ENCODE data around the gene UBR1.
"Not testable (repeated sequence)": the region's sequence is repeated elsewhere in the genome, so short reads cannot be mapped to it uniquely, and the experiment has no call there.

The UBR1 gene

GRCh38 chr15:43056696-43057095, 49.1 kb downstream of the UBR1 start:
- no peak for DNase-seq (ENCODE audit: low spot score)

- no peak for DNase-seq (ENCODE audit: low spot score)
Observed at GRCh38 chr15:43052860-43053259, 53.0 kb downstream of the UBR1 start.

- DNase-seq (ENCODE audit: low spot score): no peak
Observed at GRCh38 chr15:43048935-43049334, 56.9 kb downstream of the UBR1 start.

GRCh38 chr15:43046484-43046883, 59.4 kb downstream of the UBR1 start:
- no peak for DNase-seq (ENCODE audit: low spot score)

GRCh38 chr15:43042885-43043284, 63.0 kb downstream of the UBR1 start:
- DNase-seq (ENCODE audit: low spot score): no peak

- not testable (repeated sequence) for DNase-seq (ENCODE audit: low spot score)
Observed at GRCh38 chr15:43041085-43041484, 64.8 kb downstream of the UBR1 start.

GRCh38 chr15:43035240-43035639, 70.6 kb downstream of the UBR1 start:
- not testable (repeated sequence) for DNase-seq (ENCODE audit: low spot score)

GRCh38 chr15:43029476-43029875, 76.4 kb downstream of the UBR1 start:
- DNase-seq (ENCODE audit: low spot score): no peak

- DNase-seq (ENCODE audit: low spot score): no peak
Observed at GRCh38 chr15:43025150-43025549, 80.7 kb downstream of the UBR1 start.

- DNase-seq (ENCODE audit: low spot score): not testable (repeated sequence)
Observed at GRCh38 chr15:43014671-43015070, 91.2 kb downstream of the UBR1 start.

GRCh38 chr15:43009206-43009605, 96.6 kb downstream of the UBR1 start:
- DNase-seq (ENCODE audit: low spot score): no peak

GRCh38 chr15:43008150-43008549, 97.7 kb downstream of the UBR1 start:
- no peak for DNase-seq (ENCODE audit: low spot score)

- DNase-seq (ENCODE audit: low spot score): no peak
Observed at GRCh38 chr15:43007551-43007950, 98.3 kb downstream of the UBR1 start.

- DNase-seq (ENCODE audit: low spot score): no peak
Observed at GRCh38 chr15:43006991-43007390, 98.8 kb downstream of the UBR1 start.

GRCh38 chr15:43004886-43005595, 100.8 kb downstream of the UBR1 start:
- not testable (repeated sequence) for DNase-seq (ENCODE audit: low spot score)

- no peak for DNase-seq (ENCODE audit: low spot score)
Observed at GRCh38 chr15:42999201-42999779, 106.5 kb downstream of the UBR1 start.

- DNase-seq (ENCODE audit: low spot score): no peak
Observed at GRCh38 chr15:42996871-42997270, 109.0 kb downstream of the UBR1 start.

GRCh38 chr15:42994546-42994945, 111.3 kb downstream of the UBR1 start:
- peak; percentile 29 for DNase-seq (ENCODE audit: low spot score)

- no peak for DNase-seq (ENCODE audit: low spot score)
Observed at GRCh38 chr15:42992626-42993025, 113.2 kb downstream of the UBR1 start.

- no peak for DNase-seq (ENCODE audit: low spot score)
Observed at GRCh38 chr15:42986693-42987342, 119.0 kb downstream of the UBR1 start.

GRCh38 chr15:42984493-42985034, 121.3 kb downstream of the UBR1 start:
- no peak for DNase-seq (ENCODE audit: low spot score)

- peak; percentile 5 for DNase-seq (ENCODE audit: low spot score)
Observed at GRCh38 chr15:42979113-42979512, 126.7 kb downstream of the UBR1 start.

GRCh38 chr15:42974202-42974862, 131.5 kb downstream of the UBR1 start:
- no peak for DNase-seq (ENCODE audit: low spot score)
